AG09319 (cell line): ENCODE data around the gene ZKSCAN8.

Source experiments
- DNase-seq: peaks from one replicate; pipeline ENCODE4 v3.0.0-alpha.2; 2010; ENCODE audit warnings: low read depth; ENCODE audit errors: extremely low read depth
- TF ChIP-seq, protein P1 (sequence below): IDR thresholded peaks from 2 replicates; pipeline ENCODE4 v1.5.1; 2011; ENCODE audit warnings: low read depth, mild to moderate bottlenecking, inconsistent platforms, low read length, moderate library complexity

The ZKSCAN8 gene

DNA sequence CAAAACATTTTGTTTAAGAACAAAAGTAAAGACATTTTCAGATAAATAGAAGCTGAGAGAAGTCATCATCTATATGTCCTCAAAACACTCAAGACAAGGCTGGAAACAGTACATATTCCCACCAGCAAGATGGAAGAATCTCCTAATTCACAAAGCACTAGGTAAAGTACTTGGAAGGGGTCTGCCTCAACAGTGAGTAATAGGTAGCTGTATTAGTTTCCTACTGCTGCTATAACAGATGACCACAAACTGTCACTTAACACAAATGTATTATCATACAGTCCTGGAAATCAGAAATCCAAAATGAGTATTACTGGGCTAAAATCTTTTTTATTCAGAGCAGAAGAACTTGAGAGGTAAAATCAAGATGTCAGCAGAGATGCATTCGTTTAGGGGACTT is 40.6 kb downstream of the ZKSCAN8 start:
- TF ChIP-seq, protein P1, sequence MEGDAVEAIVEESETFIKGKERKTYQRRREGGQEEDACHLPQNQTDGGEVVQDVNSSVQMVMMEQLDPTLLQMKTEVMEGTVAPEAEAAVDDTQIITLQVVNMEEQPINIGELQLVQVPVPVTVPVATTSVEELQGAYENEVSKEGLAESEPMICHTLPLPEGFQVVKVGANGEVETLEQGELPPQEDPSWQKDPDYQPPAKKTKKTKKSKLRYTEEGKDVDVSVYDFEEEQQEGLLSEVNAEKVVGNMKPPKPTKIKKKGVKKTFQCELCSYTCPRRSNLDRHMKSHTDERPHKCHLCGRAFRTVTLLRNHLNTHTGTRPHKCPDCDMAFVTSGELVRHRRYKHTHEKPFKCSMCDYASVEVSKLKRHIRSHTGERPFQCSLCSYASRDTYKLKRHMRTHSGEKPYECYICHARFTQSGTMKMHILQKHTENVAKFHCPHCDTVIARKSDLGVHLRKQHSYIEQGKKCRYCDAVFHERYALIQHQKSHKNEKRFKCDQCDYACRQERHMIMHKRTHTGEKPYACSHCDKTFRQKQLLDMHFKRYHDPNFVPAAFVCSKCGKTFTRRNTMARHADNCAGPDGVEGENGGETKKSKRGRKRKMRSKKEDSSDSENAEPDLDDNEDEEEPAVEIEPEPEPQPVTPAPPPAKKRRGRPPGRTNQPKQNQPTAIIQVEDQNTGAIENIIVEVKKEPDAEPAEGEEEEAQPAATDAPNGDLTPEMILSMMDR = no peak
- DNase-seq = no peak

- TF ChIP-seq, protein P1 = no peak
- no peak for DNase-seq
Observed at GRCh38 chr6:28188111-28188979, 46.7 kb downstream of the ZKSCAN8 start.

DNA sequence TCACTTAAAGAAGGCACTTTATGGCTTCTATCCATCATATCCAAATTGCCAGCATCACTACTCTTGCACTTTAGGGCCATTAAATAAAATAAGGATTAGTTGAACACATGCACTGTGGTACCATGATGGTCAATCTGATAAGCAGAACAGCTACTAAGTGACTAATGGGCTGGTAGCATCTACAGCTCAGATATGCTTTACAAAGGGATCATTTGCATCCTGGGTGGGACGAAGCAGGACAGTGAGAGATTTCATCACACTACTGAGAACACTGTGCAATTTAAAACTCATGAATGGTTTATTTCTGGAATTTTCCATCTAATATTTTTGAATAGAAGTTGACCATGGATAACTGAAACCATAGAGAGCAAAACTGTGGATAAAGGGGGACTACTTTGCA is 58.3 kb downstream of the ZKSCAN8 start:
- TF ChIP-seq, protein P1 = no peak

GRCh38 chr6:28203201-28203600 is 61.5 kb downstream of the ZKSCAN8 start:
- DNase-seq = no peak
- TF ChIP-seq, protein P1 = no peak

More for the DNA sequence above, 58.3 kb downstream of the ZKSCAN8 start:
- no peak for DNase-seq

GRCh38 chr6:28205879-28206278 is 64.2 kb downstream of the ZKSCAN8 start:
- TF ChIP-seq, protein P1 = no peak
- no peak for DNase-seq

DNA sequence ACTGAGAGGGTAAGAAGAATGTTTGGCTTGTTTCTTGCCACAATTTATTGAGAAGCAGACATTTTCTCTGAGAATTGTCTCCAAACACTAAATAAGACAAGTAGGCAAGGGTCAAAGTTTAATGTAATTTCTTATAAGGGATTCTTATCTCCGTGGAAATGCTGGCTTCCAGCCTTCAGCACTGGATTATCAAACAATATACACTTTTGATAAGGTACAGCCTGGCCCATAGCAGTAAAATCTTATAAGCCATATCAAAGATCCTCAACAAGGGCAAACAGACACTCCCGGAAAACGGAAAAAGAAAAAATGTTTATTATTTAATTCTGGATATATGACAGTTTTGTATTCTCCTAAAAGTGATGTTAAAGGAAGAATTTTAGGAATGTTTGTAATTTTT is 64.8 kb downstream of the ZKSCAN8 start:
- DNase-seq = no peak
- TF ChIP-seq, protein P1 = no peak

- DNase-seq = no peak
- TF ChIP-seq, protein P1 = no peak
Observed at GRCh38 chr6:28206928-28207509, 65.3 kb downstream of the ZKSCAN8 start.
